Muscle of leg (tissue), 11 donors: ENCODE measurements around the gene KRTAP5-5. TPM values are rescaled to one million over a fixed set of nuclear protein-coding genes. Genes with fewer than 3 reads are reported as not detected.

Experiments used
- DNase-seq: peaks from one replicate; pipeline ENCODE4 v3.0.0; 2013
- H3K27ac ChIP-seq: one replicate; pipeline ENCODE4 v1.5.1; 2013; ENCODE audit warnings: mild to moderate bottlenecking, low read length, control low read depth
- H3K27me3 ChIP-seq: one replicate; pipeline ENCODE4 v1.6.1; 2013; ENCODE audit warnings: low read length; ENCODE audit not compliant: control insufficient read depth, insufficient read depth
- H3K36me3 ChIP-seq: one replicate; pipeline ENCODE4 v1.6.1; 2013; ENCODE audit warnings: low read length; ENCODE audit not compliant: control insufficient read depth, insufficient read depth
- H3K4me1 ChIP-seq: one replicate; pipeline ENCODE4 v1.6.1; 2013; ENCODE audit warnings: low read length; ENCODE audit not compliant: control insufficient read depth, insufficient read depth
- H3K4me3 ChIP-seq: one replicate; pipeline ENCODE4 v1.5.1; 2013; ENCODE audit warnings: low read length, control low read depth
- H3K9me3 ChIP-seq: replicated peaks from 2 replicates; pipeline ENCODE4 v1.6.1; 2013; ENCODE audit warnings: low read depth, low read length; ENCODE audit not compliant: control insufficient read depth
- WGBS: methylation state at CpG from one replicate; pipeline ENCODE4 v1.1.5; 2013; ENCODE audit warnings: missing lambda C conversion rate; ENCODE audit not compliant: insufficient coverage; 5-methylcytosine and 5-hydroxymethylcytosine counted together
- polyA plus RNA-seq, 8 donors: library from polyadenylated mRNA; unstranded; fragments of 120-200 nt; gene quantifications; one replicate each; pipeline versions ENCODE4 v1.2.1 to v1.2.3, GENCODE V29; 2013; ENCODE audit warnings: inconsistent platforms in 1 of 8, low replicate concordance in 1 of 8; ENCODE audit not compliant: insufficient read length in 8 of 8, insufficient read depth in 1 of 8
- total RNA-seq: library from RNA; stranded (reverse); fragments of 120-200 nt; gene quantifications from one replicate; pipeline ENCODE4 v1.2.4, GENCODE V29; 2013

Gene KRTAP5-5
- total and polyA plus RNA-seq, 9 donors = 0.24 to 0.31 TPM; not detected in 7

DNA sequence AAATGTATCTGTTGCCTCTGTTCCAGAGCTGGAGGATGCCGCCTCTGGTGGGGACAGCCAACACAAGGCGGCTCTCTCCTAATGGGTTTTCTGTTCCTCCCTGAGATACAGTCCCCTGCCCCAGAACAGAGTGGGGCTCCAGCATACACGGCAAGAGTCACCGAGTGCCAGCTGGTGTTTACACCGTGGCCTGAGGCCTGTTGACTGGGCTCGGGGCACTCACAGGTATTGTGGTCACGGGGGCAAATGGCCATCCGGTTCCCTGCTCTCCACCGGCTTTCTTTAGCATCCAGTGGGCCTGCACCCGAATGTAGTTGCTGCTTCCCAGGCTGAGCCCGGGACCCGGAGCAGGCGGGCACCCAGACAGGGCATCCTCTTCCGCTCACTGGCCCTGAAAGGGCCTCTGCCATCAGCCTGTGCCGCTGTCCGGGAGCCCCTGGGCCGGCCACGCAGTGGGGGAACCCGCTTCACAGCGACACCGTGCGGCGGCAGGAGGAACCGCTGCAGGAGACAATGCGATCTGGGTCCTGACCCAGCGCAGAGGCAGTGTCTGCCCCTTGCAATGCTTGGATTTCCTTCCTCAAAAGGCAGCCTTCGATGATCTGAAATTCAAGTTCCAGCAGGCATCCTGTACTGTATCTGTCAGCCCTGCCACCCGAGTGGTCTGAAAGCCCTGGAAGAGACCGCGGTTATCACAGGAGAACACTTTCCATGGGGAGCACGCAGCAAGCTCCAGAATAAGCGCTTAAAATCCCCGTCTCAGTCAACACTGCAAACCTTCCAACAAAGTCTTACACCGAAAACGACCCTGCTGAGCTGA is 859 bp upstream of the KRTAP5-5 start:
- H3K27me3 ChIP-seq = peaks cover 36% of the 10 kb centered on the region
- DNase-seq = peak; percentile 39
- 23% methylated on average over 28 of the region's 35 CpGs for WGBS

DNA sequence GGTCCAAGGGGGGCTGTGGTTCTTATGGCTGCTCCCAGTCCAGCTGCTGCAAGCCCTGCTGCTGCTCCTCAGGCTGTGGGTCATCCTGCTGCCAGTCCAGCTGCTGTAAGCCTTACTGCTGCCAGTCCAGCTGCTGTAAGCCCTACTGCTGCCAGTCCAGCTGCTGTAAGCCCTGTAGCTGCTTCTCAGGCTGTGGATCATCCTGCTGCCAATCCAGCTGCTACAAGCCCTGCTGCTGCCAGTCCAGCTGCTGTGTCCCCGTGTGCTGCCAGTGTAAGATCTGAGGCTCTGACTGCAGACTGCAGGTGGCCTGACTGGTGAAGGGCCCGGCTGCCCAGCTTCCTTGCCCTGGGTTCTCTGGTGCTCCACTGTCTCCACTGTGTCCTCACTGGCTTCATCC is 696 bp downstream of the KRTAP5-5 start:
- Histone ChIP-seq H3K36me3 (no peaks in the 10 kb centered on the region), H3K4me1 (peaks cover 20% of the 10 kb centered on the region), H3K27me3 (peaks cover 37% of the 10 kb centered on the region), H3K27ac (no peak overlapping the region), H3K4me3 (no peak overlapping the region), H3K9me3 (no peaks in the 10 kb centered on the region)
- 47% methylated on average over 2 of the region's 2 CpGs for WGBS
- peak; percentile 67 for DNase-seq

More for the DNA sequence above, 859 bp upstream of the KRTAP5-5 start:
- no peak overlapping the region for H3K4me3 ChIP-seq
- no peak overlapping the region for H3K27ac ChIP-seq
- H3K4me1 ChIP-seq = peaks cover 16% of the 10 kb centered on the region
- no peaks in the 10 kb centered on the region for H3K36me3 ChIP-seq
- no peaks in the 10 kb centered on the region for H3K9me3 ChIP-seq

DNA sequence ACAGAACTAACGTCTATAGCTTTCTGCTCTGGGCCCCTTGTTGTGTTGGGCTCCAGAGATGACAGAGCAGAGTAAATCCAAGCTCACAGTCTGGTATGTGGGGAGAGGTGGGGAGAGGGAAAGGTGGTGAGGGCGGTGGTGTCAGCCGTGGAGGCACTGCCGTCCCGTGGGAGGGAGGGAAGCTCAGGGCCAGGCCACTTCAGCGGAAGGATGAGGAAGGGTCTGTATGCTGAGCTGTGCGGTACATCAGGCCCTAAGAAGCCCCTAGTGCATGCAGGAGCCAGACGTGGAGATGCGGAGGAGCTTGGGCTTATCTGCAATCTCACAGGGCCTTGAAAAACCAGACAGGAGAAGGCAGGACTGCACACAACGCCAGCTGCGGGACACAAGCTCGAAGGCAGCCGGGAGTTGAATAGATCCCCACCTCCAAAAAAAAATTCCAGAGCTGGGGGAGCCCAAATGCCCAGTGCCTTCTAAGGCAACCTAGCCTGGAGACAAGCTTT is 1.5 kb downstream of the KRTAP5-5 start:
- H3K36me3 ChIP-seq = no peaks in the 10 kb centered on the region
- no peak overlapping the region for H3K27ac ChIP-seq
- H3K27me3 ChIP-seq = peaks cover 38% of the 10 kb centered on the region
- H3K9me3 ChIP-seq = no peaks in the 10 kb centered on the region
- DNase-seq = no peak
- H3K4me3 ChIP-seq = no peak overlapping the region
- 56% methylated on average over 11 of the region's 13 CpGs for WGBS
- peaks cover 20% of the 10 kb centered on the region for H3K4me1 ChIP-seq

DNA sequence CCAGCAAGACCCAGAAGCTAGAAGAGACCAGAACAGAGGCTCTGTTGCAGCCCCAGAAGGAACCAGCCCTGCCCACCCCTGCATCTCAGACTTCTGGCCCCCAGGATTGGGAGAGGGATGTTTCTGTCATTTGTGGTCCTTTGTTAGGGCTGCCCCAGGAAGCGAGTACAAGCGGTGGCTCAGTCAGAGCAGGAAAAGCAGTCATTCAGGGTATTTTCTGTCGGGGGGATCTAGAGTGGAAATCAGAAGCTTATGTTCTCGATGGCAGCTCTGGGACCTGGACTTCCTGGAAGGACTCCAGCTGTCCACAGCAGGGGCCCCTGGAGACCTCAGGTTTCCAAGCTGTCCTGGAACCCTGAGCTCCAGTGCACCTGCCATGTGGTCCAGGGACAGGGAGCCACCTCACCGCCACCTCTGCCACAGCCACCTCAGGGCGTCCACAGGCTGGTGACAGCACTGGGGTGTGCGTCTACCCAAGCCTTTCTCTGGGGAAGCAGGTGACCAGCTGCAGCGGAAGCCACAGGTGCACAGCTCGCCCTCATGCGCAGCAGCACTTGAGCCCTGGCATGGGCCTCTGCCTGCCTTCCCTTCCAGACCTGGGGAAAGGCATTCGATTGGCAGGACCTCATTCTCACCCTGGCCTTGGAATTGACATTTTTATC is 2.6 kb downstream of the KRTAP5-5 start:
- H3K4me3 ChIP-seq = no peak overlapping the region
- no peaks in the 10 kb centered on the region for H3K9me3 ChIP-seq
- H3K4me1 ChIP-seq = peaks cover 20% of the 10 kb centered on the region
- H3K36me3 ChIP-seq = no peaks in the 10 kb centered on the region
- DNase-seq = no peak
- peak overlapping the region; percentile 7 for H3K27ac ChIP-seq
- 72% methylated on average over 10 of the region's 11 CpGs for WGBS
- peaks cover 35% of the 10 kb centered on the region for H3K27me3 ChIP-seq

DNA sequence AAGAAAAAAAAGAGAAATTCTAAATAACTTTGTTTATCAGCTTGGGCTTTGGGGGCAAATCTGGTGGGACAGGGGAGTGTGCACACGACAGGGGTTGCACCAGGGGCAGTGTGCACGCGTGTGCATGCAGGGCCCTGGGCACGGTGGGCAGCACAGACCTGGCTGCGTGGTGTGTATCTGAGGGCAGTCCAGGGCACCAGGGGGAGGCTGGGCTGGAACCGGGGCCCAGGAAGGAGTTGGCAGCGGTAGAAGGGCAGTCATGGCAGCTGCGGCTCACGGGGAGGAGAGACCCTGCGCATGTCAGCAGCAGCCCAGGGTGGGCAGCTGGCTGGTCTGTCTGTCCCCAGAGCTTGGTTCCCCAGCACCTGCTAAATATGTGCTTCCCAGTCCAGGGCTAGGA is 4.3 kb downstream of the KRTAP5-5 start:
- DNase-seq = no peak
- peaks cover 33% of the 10 kb centered on the region for H3K27me3 ChIP-seq
- peaks cover 20% of the 10 kb centered on the region for H3K4me1 ChIP-seq
- 80% methylated on average over 9 of the region's 10 CpGs for WGBS
- no peak overlapping the region for H3K27ac ChIP-seq
- no peaks in the 10 kb centered on the region for H3K36me3 ChIP-seq
- H3K4me3 ChIP-seq = no peak overlapping the region
- no peaks in the 10 kb centered on the region for H3K9me3 ChIP-seq

DNA sequence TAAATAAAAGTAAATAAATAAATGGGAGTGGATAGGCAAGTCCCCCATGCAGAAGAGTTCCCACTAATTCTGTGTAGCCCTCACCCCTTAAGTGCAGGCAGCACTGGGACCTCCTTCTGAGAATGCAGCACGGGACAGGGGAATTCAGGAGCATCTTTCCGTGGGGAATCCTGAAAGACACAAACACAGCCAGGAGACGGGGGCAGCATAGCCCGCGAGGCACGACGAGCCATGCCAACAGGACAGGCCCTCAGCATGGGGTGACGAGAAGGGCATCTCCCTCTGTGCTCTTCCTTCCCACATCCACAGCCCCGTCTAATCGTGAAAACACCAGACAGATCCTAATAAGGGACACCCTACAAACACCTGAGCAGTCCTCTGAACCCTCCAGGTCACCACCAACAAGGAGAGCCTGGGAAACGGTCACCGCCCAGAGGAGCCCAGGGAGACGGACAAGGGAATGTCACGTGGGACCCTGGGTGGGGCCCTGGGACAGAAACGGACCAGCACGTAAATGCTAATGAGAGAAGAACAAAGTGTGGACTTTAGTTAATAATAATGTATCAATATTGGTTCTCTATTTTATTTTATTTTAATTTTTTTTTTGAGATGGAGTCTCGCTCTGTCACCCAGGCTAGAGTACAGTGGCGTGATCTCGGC is 6.8 kb downstream of the KRTAP5-5 start:
- Histone ChIP-seq H3K27ac (no peak overlapping the region), H3K9me3 (no peaks in the 10 kb centered on the region), H3K36me3 (no peaks in the 10 kb centered on the region), H3K4me3 (no peak overlapping the region), H3K4me1 (peaks cover 17% of the 10 kb centered on the region), H3K27me3 (peaks cover 35% of the 10 kb centered on the region)
- DNase-seq = no peak
- WGBS = 92% methylated on average over 7 of the region's 19 CpGs

DNA sequence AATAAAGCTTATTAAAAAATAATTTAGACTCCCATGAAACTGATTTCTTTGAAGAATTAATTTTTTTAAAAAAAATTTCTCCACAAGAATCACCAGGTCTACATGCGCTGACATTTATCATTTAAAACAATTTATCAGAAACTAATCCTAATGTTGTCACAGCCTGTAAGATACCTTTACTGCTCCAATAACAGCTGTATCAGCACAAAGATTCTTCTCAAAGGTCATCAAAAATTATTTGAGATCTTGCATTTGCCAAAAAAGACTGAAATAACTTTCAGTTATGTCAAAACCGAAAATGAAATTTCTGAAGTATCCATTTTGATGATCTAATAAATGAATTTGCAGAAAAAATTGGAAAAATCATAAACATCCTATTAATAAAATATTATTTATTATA is 8.1 kb downstream of the KRTAP5-5 start:
- Histone ChIP-seq H3K36me3 (no peaks in the 10 kb centered on the region), H3K27ac (no peak overlapping the region), H3K9me3 (no peaks in the 10 kb centered on the region), H3K27me3 (peaks cover 27% of the 10 kb centered on the region), H3K4me1 (peaks cover 13% of the 10 kb centered on the region), H3K4me3 (no peak overlapping the region)
- WGBS = 100% methylated on average over 1 of the region's 2 CpGs
- DNase-seq = no peak

DNA sequence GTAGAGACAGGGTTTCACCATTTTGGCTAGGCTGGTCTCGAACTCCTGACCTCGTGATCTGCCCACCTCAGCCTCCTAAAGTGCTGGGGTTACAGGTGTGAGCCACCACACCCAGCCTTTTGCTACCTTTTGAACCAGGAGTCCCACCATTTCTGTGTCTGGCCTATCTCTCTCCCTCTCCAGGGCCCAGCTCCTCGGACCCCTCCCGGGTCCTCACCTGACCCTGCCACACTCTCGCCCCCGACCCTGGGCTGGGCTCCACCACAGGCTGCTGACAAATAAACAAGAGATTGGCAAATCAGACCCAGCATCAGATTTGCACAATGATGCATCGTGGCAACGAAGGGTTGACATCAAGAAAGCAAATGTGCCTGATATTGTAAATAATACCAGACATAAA is 8.8 kb downstream of the KRTAP5-5 start:
- no peak for DNase-seq
- Histone ChIP-seq H3K36me3 (no peaks in the 10 kb centered on the region), H3K4me3 (no peak overlapping the region), H3K9me3 (no peaks in the 10 kb centered on the region), H3K4me1 (peaks cover 13% of the 10 kb centered on the region), H3K27me3 (peaks cover 25% of the 10 kb centered on the region), H3K27ac (peak overlapping the region; percentile 71)
- WGBS = 79% methylated on average over 6 of the region's 8 CpGs

DNA sequence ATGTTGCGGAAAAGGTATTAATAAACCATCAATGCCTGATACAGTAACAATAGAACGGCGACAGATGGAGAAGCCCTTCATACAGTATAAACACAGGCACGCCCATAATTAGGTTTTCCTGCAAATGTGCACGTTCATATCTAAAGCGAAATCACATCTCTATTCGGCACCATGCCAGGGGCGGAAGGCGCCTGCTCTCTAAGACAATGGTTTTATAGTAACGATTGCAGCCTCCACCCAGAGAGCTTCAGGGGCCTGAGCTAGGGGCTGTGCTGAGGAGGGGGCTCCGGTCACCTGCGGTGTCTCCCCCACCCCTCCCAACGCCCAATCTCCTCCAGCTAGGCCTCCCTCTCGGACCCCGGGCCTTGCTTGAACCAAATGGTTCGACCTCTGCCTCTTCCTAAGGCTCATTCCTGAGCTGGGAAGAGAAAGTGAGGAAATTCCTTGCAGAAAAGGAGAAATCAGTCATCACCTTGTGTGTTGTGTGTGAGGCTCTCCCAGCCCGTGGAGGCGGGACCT is 9.6 kb downstream of the KRTAP5-5 start:
- Histone ChIP-seq H3K36me3 (no peaks in the 10 kb centered on the region), H3K27ac (peak overlapping the region; percentile 71), H3K4me3 (no peak overlapping the region), H3K9me3 (no peaks in the 10 kb centered on the region), H3K4me1 (peaks cover 9% of the 10 kb centered on the region), H3K27me3 (peaks cover 21% of the 10 kb centered on the region)
- WGBS = no CpG with 5 or more reads among the region's 18 CpGs
- peak; percentile 68 for DNase-seq

DNA sequence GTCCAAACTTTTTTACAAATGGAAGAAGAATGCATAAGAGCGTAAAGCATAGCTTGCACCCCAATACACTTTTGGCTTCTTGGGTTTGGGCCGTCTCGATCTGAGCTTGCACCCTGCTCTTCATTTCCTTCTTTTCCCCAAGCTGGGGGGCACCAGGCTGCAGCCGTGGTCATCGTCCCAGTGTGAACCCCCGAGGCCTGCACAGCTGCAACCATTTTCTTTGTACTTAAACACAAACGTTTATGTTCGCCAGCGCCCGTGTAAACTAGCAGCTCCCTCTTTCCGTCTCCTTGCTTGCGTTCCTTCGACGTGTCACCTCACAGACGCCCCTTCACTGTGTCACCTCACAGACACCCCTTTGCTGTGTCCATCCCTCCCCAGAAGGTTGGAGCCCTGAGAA is 10.1 kb downstream of the KRTAP5-5 start:
- whole genome bisulfite sequencing = 48% methylated on average over 14 of the region's 15 CpGs
- Histone ChIP-seq H3K36me3 (no peaks in the 10 kb centered on the region), H3K4me1 (peaks cover 9% of the 10 kb centered on the region), H3K27ac (peak overlapping the region; percentile 71), H3K4me3 (no peak overlapping the region), H3K9me3 (no peaks in the 10 kb centered on the region), H3K27me3 (peaks cover 21% of the 10 kb centered on the region)
- DNase-seq = no peak
